HG02678 (cell line): Measurements from ENCODE around the gene HIRIP3.
"Not testable (repeated sequence)": the region's sequence is repeated elsewhere in the genome, so short reads cannot be mapped to it uniquely, and the experiment has no call there.

Source experiments
- ATAC-seq: cut with Tn5 transposase; IDR thresholded peaks from one replicate; pipeline ENCODE4 v1.9.1; 2021; ENCODE audit warnings: mild to moderate bottlenecking, moderate library complexity; ENCODE audit not compliant: unreplicated experiment

Gene HIRIP3

GRCh38 chr16:30016555-30017276 lies 21.3 kb upstream of the HIRIP3 start:
- no peak for ATAC-seq

GRCh38 chr16:30015450-30015849 lies 20.0 kb upstream of the HIRIP3 start:
- ATAC-seq = not testable (repeated sequence)

DNA sequence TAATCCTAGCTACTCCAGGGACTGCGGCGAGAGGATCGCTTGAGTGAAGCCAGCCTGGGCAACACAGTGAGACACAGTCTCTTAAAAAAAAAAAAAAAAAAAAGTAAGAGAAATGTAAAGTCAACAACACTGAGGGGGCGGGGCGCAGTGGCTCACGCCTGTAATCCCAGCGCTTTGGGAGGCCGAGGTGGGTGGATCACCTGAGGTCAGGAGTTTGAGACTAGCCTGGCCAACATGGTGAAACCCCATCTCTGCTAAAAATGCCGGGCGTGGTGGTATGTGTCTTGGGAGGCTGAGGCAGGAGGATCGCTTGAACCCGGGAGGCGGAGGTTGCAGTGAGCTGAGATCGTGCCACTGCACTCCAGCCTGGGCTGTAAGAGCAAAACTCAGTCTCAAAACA lies 17.2 kb upstream of the HIRIP3 start:
- ATAC-seq = not testable (repeated sequence)

DNA sequence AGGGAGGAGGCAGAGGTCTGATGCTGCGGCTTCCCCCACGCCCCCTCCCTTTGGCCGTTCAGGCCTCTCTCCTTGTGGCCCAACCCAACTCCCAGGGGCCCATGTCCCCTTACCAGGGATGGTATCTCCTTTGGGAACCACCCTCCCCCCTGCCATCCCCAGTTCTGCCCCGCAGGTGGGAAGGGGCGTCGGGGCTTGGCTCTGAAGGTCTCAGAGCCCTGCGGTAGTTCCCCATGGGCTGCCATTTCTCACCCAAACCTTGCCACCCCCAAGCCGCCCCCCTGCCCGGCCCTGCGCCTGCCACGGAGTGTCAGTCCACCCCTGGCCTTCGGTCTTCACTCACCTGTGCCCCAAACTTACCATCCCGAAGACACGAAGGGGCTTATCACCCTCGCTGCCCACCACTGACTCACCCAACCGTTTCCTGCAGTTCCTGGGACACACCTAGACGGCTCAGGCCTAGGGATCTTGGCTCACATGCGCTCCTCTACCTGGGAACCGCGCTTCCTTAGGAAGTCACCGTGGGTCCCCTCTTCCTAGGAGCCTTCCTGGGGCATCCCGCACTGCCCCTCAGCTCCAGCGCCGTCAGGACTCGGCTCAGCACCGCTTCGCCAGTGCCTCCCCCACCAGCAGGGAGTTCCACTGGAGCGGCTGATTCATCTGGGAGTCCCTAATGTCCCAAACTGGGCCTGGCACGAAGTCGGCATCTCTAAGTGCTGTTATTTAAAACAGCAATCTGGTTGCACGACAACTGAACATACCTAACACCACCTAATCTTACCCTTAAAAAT lies 16.5 kb upstream of the HIRIP3 start:
- ATAC-seq = no peak

DNA sequence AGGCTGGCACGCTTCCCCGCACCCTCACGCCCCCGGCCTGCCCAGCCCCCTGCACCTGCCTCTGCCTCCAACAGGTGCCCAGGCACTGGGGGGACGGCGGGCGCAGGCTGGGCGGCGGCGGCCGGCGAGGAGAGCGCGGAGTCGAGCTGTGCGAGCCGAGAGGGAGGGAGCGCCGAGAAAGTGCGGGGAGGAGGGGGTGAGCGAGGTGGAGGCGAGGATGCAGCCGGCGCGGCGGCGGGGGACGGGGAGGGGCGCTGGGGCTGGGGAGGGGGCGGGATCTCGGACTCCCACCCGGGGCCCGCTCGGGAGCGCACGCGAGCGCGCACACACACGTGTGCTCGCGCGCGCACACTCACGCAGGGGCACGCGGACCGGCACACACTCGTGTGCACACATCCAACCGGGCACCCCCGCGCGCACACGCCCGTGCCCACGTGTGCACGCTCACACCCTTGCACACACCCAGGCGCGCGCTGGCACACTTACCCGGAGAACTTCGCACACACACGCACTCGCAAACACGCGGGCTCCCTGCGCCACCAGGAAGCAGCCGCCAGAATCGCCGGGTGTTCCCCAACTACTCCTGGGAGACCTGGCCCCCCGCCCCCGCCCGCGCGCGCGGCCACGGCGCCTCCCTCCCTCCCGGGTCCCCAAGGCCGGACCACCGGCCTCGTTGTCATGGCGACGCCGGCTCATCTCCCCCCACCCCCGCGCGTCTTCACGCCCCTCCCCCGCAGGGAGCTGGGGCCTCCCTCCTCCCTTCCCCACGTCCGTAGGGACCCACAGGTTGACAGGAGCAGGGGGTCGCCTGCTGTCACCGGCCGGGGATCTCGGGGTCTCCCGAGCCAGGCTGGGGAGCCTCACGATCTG lies 15.7 kb upstream of the HIRIP3 start, which contains the start of gene DOC2A:
DOC2A (minus strand) TSS at position 184 of the 870 bp plus-strand sequence. CDS start 805 bp downstream, outside the sequence.
- no peak for ATAC-seq

GRCh38 chr16:30009990-30010843 lies 14.8 kb upstream of the HIRIP3 start:
- ATAC-seq = no peak

GRCh38 chr16:30009085-30009862 lies 13.9 kb upstream of the HIRIP3 start:
- no peak for ATAC-seq

DNA sequence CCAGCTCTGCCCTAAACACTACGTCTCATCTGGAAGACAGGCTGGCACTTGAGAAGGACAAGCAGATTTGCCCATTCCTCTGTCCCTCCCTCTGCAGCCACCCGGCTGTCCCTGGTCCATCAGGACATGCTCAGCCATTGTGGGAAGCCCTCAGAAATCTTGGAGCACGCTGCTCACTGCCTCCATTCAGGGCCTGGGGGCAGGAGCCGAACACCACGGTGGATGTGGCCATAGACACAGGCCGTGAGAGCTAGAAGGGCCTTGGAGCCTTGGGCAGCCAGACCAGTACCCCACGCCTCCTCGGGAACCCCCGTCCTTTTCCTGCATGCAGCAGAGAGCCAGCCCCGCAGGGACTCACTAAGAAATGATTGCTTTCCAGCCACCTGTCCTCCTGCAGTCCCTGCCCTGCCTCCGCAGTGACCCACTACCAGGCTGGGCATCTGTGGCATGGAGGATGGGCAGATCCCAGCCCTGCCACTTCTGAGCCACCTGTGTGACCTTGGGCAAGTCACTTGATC lies 12.0 kb upstream of the HIRIP3 start:
- ATAC-seq = no peak

DNA sequence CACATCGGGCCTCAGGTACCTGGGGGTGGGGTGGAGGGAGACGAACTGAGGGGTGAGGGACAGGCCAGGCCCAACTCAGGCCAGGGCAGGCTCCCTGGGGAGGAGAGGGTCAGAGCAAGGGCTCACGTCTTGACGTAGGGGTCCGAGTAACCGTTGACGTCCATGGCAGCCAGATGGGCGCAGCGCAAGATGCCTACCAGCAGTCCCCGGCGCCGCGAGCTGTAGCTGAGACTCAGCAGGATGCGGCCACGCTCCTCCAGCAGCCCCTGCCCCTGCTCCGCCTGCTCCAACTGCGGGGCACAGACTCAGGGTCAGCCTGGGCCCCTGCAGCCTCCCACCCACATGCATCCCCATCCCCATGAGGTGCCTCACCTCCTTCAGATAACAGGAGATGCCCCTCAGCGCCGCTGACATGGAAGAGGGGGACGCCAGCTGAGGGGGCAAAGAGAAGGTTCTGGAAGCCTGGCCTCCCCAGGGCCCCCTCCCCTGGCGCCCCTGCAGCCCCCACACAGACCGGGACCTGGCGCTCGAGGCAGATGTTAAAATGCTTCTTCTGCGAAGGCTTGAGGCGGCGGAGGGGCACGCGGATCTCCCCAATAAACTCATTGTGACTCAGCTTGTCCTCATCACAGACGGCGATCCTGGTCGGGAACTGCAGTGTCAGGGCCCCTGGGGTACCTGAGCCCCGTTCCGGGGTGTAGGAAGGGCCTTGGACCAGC lies 11.4 kb upstream of the HIRIP3 start:
- no peak for ATAC-seq

- ATAC-seq = no peak
Measured at GRCh38 chr16:30006095-30006473, 10.7 kb upstream of the HIRIP3 start.

DNA sequence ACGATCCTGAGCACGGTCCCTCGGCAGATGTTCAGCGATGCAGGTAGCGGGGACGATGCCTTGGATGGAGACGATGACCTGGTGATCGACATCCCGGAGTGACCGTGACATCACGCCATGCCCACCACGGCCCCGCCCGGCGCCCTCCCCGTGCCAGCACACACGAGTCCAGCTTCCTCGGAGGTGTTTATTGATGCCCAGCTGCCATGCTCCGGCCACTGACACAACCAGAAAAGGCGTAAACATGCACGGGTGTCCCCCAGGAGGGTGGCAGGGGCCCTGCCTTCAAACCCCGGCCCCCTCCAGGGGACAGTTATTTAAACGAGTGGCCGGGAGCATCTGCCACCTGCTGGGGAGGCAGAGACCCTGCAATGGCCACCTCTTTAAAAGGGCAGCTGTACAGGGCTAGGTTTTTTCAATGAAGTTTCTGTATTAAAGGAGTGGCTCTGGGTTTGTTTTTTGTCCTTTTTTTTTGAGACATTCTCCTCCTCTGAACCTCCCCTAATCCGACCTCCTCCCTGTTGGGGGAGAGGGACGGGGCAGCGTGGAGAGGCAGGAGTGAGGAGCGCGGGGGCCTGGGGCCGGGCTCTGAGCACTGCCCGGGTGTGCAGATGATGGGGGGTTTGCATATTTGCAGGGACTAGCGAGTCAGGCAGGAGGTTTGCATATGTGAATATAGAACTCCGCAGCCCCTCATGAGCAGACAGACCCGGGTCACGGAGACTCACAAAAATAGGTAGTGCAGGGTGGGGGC lies 10.1 kb upstream of the HIRIP3 start:
- no peak for ATAC-seq

DNA sequence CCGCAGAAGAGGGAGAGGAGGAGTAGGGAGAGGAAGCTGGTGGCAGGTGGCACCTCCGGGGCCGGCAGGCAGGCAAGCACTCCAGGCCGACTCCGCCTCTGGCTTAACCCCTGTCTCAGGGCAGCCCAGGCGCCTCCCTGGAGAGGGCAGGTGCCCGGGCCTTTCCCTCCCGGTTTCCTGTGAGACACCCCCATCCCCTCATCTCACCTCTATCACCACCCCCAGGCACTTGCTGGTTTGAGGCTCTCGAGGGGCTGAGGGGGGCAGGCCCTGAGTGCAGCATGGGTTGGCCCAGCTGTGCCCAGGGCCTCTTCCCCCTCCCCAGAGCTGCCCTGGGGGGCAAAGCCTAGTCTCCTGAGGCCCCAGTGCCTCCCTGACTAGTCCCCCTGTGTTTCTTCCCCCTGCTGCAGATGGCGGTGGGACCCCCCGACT lies 9.4 kb upstream of the HIRIP3 start:
- no peak for ATAC-seq

- no peak for ATAC-seq
Measured at GRCh38 chr16:30004424-30004776, 9.0 kb upstream of the HIRIP3 start.

DNA sequence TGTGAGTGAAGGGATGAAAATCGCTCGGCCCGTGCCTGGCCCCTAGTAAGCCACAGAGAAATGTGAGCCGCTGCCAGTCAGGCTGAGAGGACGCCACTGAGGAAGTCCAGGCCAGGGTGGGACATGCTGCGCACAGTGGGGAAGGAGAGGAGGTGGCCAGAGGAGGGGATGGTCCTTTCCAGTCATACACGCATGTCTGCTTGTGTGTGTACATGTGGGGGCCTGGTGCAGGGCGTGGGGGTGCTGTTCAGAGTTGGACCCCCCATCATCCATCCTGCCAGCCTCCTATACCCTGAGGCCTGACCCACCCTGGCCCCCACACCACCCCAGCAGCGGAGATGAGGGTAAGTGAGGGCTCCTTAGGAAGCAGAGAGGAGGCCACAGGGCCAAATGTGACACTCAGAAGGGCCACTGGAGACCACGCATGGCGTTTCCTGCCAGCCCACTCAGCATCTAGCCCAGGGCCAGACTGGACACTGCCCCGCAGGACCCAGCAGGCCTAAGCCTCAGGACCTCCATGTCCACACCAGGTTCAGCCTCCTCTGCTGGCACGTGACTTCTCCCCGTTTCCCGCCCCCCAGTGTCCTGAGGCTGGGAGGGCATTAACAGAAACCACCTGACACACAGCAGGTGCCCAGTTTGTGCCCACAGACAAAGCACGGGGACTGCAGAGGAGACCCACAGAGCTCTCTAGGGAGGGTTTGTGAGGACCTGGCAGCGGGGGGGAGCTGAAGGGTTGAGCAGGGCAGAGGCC lies 8.4 kb upstream of the HIRIP3 start:
- no peak for ATAC-seq

DNA sequence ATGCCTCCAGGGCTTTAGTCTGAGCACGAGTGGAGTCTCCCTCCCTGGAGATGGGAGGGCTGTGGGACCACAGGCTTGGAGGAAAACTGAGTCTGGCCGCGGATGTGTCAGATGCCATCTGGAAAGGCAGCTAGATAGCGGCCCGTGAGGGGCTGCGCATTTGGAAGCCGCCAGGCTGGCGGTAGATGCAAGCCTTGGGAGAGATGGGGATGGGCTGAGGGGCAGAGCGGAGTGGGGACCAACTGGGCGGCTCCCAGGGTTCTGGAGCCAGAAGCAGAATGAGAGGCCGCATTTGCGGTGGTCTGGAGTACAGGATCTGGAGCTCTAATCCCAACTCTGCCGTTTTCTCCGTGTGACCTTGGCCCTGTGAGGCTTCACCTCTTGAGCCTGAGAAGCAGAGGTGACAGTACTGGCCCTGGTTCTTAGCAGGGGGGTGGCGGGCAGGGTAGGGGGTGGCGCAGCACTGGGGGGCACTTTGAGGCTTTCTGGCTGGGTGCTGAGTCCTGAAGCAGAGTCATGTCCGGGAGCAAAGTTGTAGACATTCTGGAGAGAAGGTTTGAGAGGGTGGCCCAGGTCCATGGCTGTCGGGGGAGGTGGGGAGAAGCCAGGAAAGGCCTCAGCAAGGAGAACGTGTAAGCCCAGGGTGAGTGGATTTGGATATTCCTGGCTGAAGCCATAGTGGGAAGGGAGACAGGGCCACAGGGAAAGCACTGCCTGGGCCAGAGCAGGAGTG lies 7.4 kb upstream of the HIRIP3 start:
- ATAC-seq = no peak

DNA sequence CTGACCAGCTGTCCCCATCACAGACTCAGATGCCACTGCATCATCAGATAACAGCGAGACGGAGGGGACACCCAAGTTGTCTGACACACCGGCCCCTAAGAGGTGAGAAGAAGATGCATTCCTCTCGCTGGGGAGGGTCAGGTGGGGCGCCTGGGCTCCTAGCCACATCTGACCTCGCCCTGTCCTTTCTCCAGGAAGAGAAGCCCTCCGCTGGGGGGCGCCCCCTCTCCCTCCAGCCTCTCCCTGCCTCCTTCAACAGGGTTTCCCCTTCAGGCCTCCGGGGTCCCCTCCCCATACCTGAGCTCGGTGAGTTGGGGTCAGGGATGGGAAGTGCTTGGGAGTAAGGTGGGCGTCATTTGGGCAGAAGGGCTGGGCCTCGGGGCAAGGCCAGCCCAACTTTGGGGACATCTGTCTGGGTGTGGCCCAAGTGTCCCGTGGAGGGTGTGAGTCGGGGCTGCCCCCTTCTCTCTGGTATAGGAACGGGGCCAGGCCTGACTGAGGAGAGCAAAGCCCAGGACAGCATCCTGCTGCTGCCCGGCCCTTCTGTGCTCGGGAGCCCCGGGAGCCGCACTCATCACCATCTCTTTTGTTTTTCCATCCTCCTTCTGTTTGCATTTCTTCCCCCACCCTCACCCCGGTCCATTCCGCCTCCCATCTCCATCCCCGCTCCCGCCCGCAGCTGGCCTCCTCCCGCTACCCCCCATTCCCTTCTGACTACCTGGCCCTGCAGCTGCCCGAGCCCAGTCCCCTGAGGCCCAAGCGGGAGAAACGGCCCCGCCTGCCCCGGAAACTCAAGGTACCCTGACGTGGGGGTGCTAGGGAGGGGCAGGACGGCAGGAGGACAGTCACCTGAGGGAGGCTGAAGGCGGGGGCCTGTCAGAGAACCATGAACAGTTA lies 5.6 kb upstream of the HIRIP3 start:
- ATAC-seq = no peak
